K562 (cell line): ENCODE results near the gene HEPACAM. TPM values are rescaled to one million over a fixed set of nuclear protein-coding genes. Genes with fewer than 3 reads are reported as not detected.

Source experiments
- ATAC-seq: fragments of 200-7000 bp; cut with Tn5 transposase; 3 replicates; pipeline ENCODE4 v1.9.1; 2020; ENCODE audit warnings: moderate library complexity
- BruUV-seq: library from RNA; stranded (reverse); fragments of 400-500 nt; replicated peaks from 2 replicates; lab custom pipeline; 2021; lab: Mats Ljungman, UMichigan
- CTCF ChIA-PET: fragments of 300-600 bp; formaldehyde crosslinking; extraction: SDS; loops from one replicate; lab custom pipeline; 2021; ENCODE audit warnings: low intra/inter-chr PET ratio; lab: Yijun Ruan, JAX
- POLR2A ChIA-PET: fragments of 300-600, 350-650 bp; sonication (Branson Sonifier 250); formaldehyde crosslinking; extraction: SDS; loops from one replicate; lab custom pipeline; 2021; ENCODE audit warnings: antibody characterized with exemption, inconsistent platforms; lab: Yijun Ruan, JAX
- DNase-seq, 4 experiments: peaks; one replicate each; pipeline versions ENCODE4 v3.0.0 to v3.0.0-alpha.2; 2011 to 2018; ENCODE audit warnings: low spot score in 3 of 4, mixed read lengths in 3 of 4; ENCODE audit errors: extremely low read depth in 1 of 4
- FAIRE-seq: peaks from 2 replicates; lab custom pipeline; 2011; peaks lifted over from hg19 to GRCh38; lab: Jason Lieb, UNC
- H2AFZ ChIP-seq: 2 replicates; pipeline ENCODE4 v1.6.0; 2011; ENCODE audit warnings: low read depth, low read length, control low read depth, inconsistent platforms
- H3K27ac ChIP-seq: fragments of 200-600 bp; 3 replicates; pipeline ENCODE4 v1.8.0; 2011; ENCODE audit warnings: low read depth, mild to moderate bottlenecking, control low read depth, inconsistent platforms, low read length, moderate library complexity, mixed read lengths; ENCODE audit errors: extremely low read depth
- H3K27me3 ChIP-seq, 2 experiments: fragments of 300-600 bp in 1 of 2; 2 replicates in 1 of 2; 3 replicates in 1 of 2; pipeline versions ENCODE4 v1.6.0 to v1.8.0; 2011; ENCODE audit warnings: inconsistent platforms in 2 of 2, low read length in 2 of 2, mild to moderate bottlenecking in 1 of 2, mixed read lengths in 1 of 2, moderate library complexity in 1 of 2; ENCODE audit not compliant: control insufficient read depth in 2 of 2, insufficient read depth in 2 of 2
- H3K36me3 ChIP-seq: fragments of 300-600 bp; 3 replicates; pipeline ENCODE4 v1.8.0; 2011; ENCODE audit warnings: mild to moderate bottlenecking, low read length, inconsistent platforms; ENCODE audit not compliant: control insufficient read depth, insufficient read depth
- H3K4me1 ChIP-seq, 2 experiments: fragments of 200-600 bp in 1 of 2; replicated peaks in 1 of 2; 2 replicates in 1 of 2; 3 replicates in 1 of 2; pipeline versions ENCODE4 v1.5.1 to v1.8.0; 2011; ENCODE audit warnings: inconsistent platforms in 2 of 2, low read length in 2 of 2, mild to moderate bottlenecking in 1 of 2, mixed read lengths in 1 of 2, moderate library complexity in 1 of 2; ENCODE audit not compliant: control insufficient read depth in 2 of 2, insufficient read depth in 2 of 2
- H3K4me2 ChIP-seq: 2 replicates; pipeline ENCODE4 v1.6.1; 2011; ENCODE audit warnings: low read length, control low read depth, inconsistent platforms, mixed read lengths; ENCODE audit not compliant: insufficient read depth
- H3K4me3 ChIP-seq: fragments of 200-600 bp; sonication (generic), shearing (Covaris generic); 2 replicates; pipeline ENCODE4 v1.5.1; 2016; ENCODE audit warnings: control low read depth, inconsistent platforms
- H3K79me2 ChIP-seq: fragments of 200-600 bp; 3 replicates; pipeline ENCODE4 v1.8.0; 2011; ENCODE audit warnings: low read length, inconsistent platforms; ENCODE audit not compliant: control insufficient read depth, insufficient read depth
- H3K9ac ChIP-seq, 2 experiments: 2 replicates each; pipeline versions ENCODE4 v1.6.0 to v1.6.1; 2011; ENCODE audit warnings: low read depth in 2 of 2, low read length in 2 of 2, control low read depth in 1 of 2, inconsistent platforms in 1 of 2, mild to moderate bottlenecking in 1 of 2, mixed read lengths in 1 of 2; ENCODE audit not compliant: insufficient read depth in 1 of 2
- H3K9me1 ChIP-seq: one replicate; pipeline ENCODE4 v1.6.0; 2011; ENCODE audit warnings: inconsistent platforms, mild to moderate bottlenecking, low read length, moderate library complexity; ENCODE audit not compliant: control insufficient read depth, insufficient read depth
- H3K9me3 ChIP-seq: replicated peaks from 2 replicates; pipeline ENCODE4 v1.5.1; 2011; ENCODE audit warnings: low read depth, low read length, inconsistent platforms; ENCODE audit not compliant: control insufficient read depth, insufficient read depth
- H4K20me1 ChIP-seq: replicated peaks from 2 replicates; pipeline ENCODE4 v1.6.1; 2011; ENCODE audit warnings: low read length, inconsistent platforms, mixed read lengths; ENCODE audit not compliant: control insufficient read depth, insufficient read depth
- GABPA ChIP-seq: fragments of 200-800 bp; sonication (Bioruptor generic); conservative IDR thresholded peaks from 2 replicates; pipeline ENCODE4 v1.6.1; 2016; ENCODE audit warnings: low read depth, missing genetic modification characterization, missing compliant biosample characterization
- JUN ChIP-seq, 2 experiments: sonication (generic) in 1 of 2; formaldehyde crosslinking in 1 of 2; IDR thresholded peaks; 2 replicates each; pipeline versions ENCODE4 v1.6.1 to v1.8.0; 2012 to 2022; ENCODE audit warnings: borderline replicate concordance in 2 of 2, mild to moderate bottlenecking in 2 of 2, improper control_type of control experiment in 1 of 2, low read depth in 1 of 2, low read length in 1 of 2, missing genetic modification reagents in 1 of 2
- MTA1 ChIP-seq: fragments of 450-650 bp; IDR thresholded peaks from 2 replicates; pipeline ENCODE4 v1.6.1; 2017; ENCODE audit warnings: borderline replicate concordance
- NFE2L1 ChIP-seq: fragments of 450-650 bp; IDR thresholded peaks from 2 replicates; pipeline ENCODE4 v1.6.1; 2016; ENCODE audit warnings: missing genetic modification characterization, low read depth, mild to moderate bottlenecking, missing compliant biosample characterization, moderate library complexity, borderline replicate concordance
- PCBP2 ChIP-seq: fragments of 200-400 bp; formaldehyde crosslinking; IDR thresholded peaks from 2 replicates; pipeline ENCODE4 v1.6.1; 2018; ENCODE audit warnings: low read length, low read depth, mild to moderate bottlenecking, moderate library complexity; ENCODE audit not compliant: poor library complexity, severe bottlenecking
- SMARCC2 ChIP-seq: fragments of 450-650 bp; IDR thresholded peaks from 2 replicates; pipeline ENCODE4 v1.6.1; 2017; ENCODE audit warnings: antibody characterized with exemption, moderate library complexity, mild to moderate bottlenecking, low read depth
- ZNF589 ChIP-seq: fragments of 200-800 bp; sonication (Bioruptor generic); IDR thresholded peaks from 2 replicates; pipeline ENCODE4 v1.6.1; 2016; ENCODE audit warnings: low read depth, missing genetic modification characterization, missing compliant biosample characterization
- ZNF668 ChIP-seq: fragments of 250-450 bp; sonication (Bioruptor Pico); IDR thresholded peaks from 2 replicates; pipeline ENCODE4 v1.8.0; 2022; ENCODE audit warnings: mild to moderate bottlenecking, inconsistent platforms
- ZSCAN32 ChIP-seq: fragments of 450-650 bp; formaldehyde crosslinking; IDR thresholded peaks from 2 replicates; pipeline ENCODE4 v1.4.0; 2020; ENCODE audit warnings: mild to moderate bottlenecking, moderate library complexity
- in situ Hi-C: fragments of 300-500 bp; cut with MboI; formaldehyde crosslinking; loops from 4 replicates; pipeline ENCODE4 v1.15.0; 2018; ENCODE audit warnings: inconsistent platforms, mixed read lengths
- intact Hi-C: fragments of 100-400 bp; cut with micrococcal nuclease; formaldehyde crosslinking; loops from 2 replicates; pipeline ENCODE4 v1.14.2; 2022
- polyA plus RNA-seq, 8 experiments: library from polyadenylated mRNA; depleted of rRNA in 4 of 8; stranded (reverse) in 5 of 8; unstranded in 3 of 8; fragments of >200 nt; fragmentation: Nextera tagmentation in 2 of 8; fragmentation: Illumina TruSeq in 1 of 8; extraction: Ambion mirVana in 2 of 8; extraction: Trizol in 1 of 8; gene quantifications; 2 replicates each; pipeline versions ENCODE4 v1.2.1 to v1.2.3, GENCODE V29; 2011 to 2014; ENCODE audit warnings: inconsistent platforms in 1 of 8, missing spikeins in 1 of 8
- total RNA-seq, 7 experiments: library from RNA; depleted of rRNA in 6 of 7; stranded (reverse); fragments of >200 nt in 6 of 7; fragmentation: Illumina TruSeq in 2 of 7; extraction: Trizol in 2 of 7; gene quantifications; 2 replicates each; pipeline versions ENCODE4 v1.2.1 to v1.2.3, GENCODE V29; 2011 to 2021; ENCODE audit warnings: low replicate concordance in 1 of 7
- TF ChIP-seq, protein P1 (sequence below): fragments of 250-450 bp; sonication (Bioruptor Pico); IDR thresholded peaks from 2 replicates; pipeline ENCODE4 v1.5.1; 2021; ENCODE audit warnings: mild to moderate bottlenecking
- TF ChIP-seq, protein P2 (sequence below): fragments of 450-650 bp; IDR thresholded peaks from 2 replicates; pipeline ENCODE4 v1.6.1; 2016; ENCODE audit warnings: low read depth, mild to moderate bottlenecking, moderate library complexity
- TF ChIP-seq, protein P3 (sequence below): fragments of 250-450 bp; sonication (Bioruptor Pico); IDR thresholded peaks from 2 replicates; pipeline ENCODE4 v1.4.0; 2020

Gene HEPACAM
- total and polyA plus RNA-seq, 9 of the 15 experiments (the other 6 are each of a cell fraction or from before 2014, with no cell fraction given) = not detected

DNA sequence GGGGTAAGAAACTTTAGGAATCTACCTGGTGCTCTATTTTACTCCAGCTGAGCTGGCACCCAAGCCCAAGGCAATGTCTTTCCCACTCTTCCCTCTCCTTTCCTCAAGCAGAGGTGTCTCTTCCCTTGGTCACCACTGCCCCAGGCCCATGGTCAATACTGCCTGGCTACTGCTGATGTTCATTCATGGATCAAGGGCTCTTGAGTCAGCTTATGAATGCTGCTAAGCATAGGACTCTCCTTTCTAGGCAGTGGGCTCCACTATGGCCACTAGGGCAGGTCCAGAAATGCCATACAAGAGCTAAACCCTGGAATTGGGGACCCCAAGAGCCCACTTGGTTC lies 19.5 kb downstream of the HEPACAM start:
- H4K20me1 ChIP-seq = no peaks in the 10 kb centered on the region
- no peaks in the 10 kb centered on the region for H3K4me1 ChIP-seq
- TF ChIP-seq ZSCAN32 (CRISPR knock-in tag) (no peak), ZNF668 (CRISPR knock-in tag) (no peak), PCBP2 (no peak), GABPA (no peak), JUN (IDR thresholded peaks at IDR 0.05; ENCODE audit: borderline replicate concordance, low read depth, low read length) (no peak), JUN (CRISPR knock-in tag; IDR thresholded peaks at IDR 0.05; ENCODE audit: borderline replicate concordance) (no peak), MTA1 (no peak), SMARCC2 (no peak), NFE2L1 (tag) (no peak), ZNF589 (no peak)
- TF ChIP-seq, protein P1, sequence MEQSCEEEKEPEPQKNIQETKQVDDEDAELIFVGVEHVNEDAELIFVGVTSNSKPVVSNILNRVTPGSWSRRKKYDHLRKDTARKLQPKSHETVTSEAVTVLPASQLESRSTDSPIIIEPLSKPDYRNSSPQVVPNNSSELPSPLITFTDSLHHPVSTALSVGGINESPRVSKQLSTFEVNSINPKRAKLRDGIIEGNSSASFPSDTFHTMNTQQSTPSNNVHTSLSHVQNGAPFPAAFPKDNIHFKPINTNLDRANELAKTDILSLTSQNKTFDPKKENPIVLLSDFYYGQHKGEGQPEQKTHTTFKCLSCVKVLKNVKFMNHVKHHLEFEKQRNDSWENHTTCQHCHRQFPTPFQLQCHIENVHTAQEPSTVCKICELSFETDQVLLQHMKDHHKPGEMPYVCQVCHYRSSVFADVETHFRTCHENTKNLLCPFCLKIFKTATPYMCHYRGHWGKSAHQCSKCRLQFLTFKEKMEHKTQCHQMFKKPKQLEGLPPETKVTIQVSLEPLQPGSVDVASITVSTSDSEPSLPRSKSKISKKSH (CRISPR knock-in tag) = no peak
- TF ChIP-seq, protein P2, sequence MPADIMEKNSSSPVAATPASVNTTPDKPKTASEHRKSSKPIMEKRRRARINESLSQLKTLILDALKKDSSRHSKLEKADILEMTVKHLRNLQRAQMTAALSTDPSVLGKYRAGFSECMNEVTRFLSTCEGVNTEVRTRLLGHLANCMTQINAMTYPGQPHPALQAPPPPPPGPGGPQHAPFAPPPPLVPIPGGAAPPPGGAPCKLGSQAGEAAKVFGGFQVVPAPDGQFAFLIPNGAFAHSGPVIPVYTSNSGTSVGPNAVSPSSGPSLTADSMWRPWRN = no peak
- TF ChIP-seq, protein P3, sequence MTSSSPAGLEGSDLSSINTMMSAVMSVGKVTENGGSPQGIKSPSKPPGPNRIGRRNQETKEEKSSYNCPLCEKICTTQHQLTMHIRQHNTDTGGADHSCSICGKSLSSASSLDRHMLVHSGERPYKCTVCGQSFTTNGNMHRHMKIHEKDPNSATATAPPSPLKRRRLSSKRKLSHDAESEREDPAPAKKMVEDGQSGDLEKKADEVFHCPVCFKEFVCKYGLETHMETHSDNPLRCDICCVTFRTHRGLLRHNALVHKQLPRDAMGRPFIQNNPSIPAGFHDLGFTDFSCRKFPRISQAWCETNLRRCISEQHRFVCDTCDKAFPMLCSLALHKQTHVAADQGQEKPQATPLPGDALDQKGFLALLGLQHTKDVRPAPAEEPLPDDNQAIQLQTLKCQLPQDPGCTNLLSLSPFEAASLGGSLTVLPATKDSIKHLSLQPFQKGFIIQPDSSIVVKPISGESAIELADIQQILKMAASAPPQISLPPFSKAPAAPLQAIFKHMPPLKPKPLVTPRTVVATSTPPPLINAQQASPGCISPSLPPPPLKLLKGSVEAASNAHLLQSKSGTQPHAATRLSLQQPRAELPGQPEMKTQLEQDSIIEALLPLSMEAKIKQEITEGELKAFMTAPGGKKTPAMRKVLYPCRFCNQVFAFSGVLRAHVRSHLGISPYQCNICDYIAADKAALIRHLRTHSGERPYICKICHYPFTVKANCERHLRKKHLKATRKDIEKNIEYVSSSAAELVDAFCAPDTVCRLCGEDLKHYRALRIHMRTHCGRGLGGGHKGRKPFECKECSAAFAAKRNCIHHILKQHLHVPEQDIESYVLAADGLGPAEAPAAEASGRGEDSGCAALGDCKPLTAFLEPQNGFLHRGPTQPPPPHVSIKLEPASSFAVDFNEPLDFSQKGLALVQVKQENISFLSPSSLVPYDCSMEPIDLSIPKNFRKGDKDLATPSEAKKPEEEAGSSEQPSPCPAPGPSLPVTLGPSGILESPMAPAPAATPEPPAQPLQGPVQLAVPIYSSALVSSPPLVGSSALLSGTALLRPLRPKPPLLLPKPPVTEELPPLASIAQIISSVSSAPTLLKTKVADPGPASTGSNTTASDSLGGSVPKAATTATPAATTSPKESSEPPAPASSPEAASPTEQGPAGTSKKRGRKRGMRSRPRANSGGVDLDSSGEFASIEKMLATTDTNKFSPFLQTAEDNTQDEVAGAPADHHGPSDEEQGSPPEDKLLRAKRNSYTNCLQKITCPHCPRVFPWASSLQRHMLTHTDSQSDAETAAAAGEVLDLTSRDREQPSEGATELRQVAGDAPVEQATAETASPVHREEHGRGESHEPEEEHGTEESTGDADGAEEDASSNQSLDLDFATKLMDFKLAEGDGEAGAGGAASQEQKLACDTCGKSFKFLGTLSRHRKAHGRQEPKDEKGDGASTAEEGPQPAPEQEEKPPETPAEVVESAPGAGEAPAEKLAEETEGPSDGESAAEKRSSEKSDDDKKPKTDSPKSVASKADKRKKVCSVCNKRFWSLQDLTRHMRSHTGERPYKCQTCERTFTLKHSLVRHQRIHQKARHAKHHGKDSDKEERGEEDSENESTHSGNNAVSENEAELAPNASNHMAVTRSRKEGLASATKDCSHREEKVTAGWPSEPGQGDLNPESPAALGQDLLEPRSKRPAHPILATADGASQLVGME = no peak
- no peak overlapping the region for H3K4me3 ChIP-seq
- H3K36me3 ChIP-seq = no peaks in the 10 kb centered on the region
- H3K27me3 ChIP-seq = peaks cover 4 to 19% of the 10 kb centered on the region in 2 experiments; a peak in 4 of 5 replicates
- no peak overlapping the region for H3K27ac ChIP-seq
- H3K4me2 ChIP-seq = no peak overlapping the region
- ChIA-PET CTCF (no interaction called here), POLR2A (interaction anchor here (0.6 to 1.0 kb wide), 2 partner anchors 45 to 338 kb away, joined by 3 to 4 read pairs; no protein-coding TSS in a partner anchor)
- no peak overlapping the region for H2AFZ ChIP-seq
- no peak for ATAC-seq
- FAIRE-seq = no peak
- no peaks in the 10 kb centered on the region for H3K9me1 ChIP-seq
- BruUV-seq = no TSS peak
- intact Hi-C loops (no loop called here), in situ Hi-C loops (no loop called here)
- no peak for DNase-seq
- no peaks in the 10 kb centered on the region; the same call in 1 of the 2 replicates for H3K9me3 ChIP-seq
- H3K9ac ChIP-seq = no peak overlapping the region
- H3K79me2 ChIP-seq = no peaks in the 10 kb centered on the region
